ENCODE data around the gene SLN.

Gene SLN

DNA sequence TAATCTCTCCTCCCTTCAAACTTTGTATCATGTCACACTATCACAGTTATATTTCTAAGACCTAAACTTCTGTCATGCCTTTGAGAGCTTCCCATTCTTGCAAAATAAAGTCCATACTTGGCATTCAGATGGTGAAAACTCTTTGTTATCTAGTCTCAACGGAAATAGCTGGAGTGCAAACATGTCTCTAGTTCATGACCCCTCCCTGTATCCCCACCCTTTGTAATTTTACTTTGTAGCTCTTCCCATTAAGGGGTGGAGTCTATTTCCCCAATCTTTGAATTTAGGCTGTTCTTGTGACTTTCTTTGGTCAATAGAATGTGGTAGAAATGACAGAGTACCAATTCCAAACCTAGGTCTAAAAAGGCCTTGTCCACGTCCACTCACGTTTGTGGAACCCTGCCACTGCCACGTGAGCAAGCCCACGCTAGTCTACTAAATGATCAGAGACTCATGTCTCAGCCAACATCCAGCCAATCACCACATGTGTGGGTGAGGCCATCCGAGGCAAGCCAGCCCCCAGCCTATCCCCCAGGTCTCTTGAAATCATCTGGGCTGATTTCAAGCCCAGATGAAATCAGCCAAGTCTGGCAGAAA is 23.4 kb downstream of the SLN start:
- DNase-seq (ENCODE audit: extremely low read depth in 1 of 2, low read depth in 1 of 2): no peak

DNA sequence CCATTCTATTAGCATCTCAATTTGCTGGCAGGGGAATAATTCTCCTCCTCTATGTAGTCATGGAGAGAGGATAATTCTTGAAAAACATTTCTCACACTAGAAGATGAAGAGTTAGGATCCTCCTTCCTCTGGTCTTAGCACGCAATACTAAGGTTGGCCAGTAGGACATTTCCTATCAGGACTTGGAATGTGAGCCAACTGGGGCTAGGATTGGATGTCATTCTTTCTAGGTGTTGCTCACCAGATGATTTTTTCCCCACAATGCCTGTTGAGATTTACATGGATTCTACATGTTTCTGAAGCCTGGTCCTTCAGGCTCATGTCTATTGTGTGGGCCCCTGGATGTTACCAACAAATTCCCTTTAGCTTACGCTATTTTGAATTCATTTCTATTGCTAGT is 28.0 kb downstream of the SLN start:
- DNase-seq (ENCODE audit: extremely low read depth in 1 of 2, low read depth in 1 of 2): no peak

DNA sequence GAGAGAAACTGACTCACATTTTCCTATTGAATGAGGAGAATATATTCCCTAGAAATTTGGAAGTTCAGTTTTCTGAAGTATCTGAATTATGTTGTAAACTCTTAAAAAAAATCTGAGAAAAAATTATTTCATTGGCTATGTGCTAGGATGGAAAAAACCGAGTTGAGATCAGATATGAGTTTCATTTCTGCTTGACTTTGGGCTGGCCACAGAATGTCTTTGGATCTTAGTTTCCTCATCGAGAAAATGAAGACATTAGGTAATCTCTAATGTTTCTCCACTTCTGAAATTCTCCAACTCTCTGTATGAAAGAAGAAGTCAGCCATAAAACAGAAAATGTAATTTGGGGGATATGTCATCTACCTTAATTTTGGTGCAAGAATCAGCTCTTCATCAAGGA is 28.8 kb downstream of the SLN start:
- no peak for DNase-seq (ENCODE audit: extremely low read depth in 1 of 2, low read depth in 1 of 2)

DNA sequence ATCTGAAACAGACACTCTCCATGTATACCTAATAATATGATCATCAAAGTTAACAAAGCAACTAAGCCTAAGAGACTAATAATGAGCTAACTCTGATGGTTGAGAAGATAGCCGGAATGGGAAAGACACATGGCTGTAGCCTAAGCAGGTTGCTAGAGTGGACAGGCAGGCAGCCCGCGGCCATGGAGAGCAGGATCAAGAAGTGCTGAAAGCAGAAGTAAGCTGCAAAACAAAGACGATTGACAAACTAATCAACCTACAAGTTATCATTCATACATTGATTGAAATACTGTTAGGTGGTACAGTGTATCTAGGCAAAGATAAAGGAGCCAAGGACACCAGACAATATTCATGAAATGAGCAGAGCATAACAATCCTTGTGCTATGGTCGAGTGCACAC is 29.3 kb downstream of the SLN start:
- DNase-seq (ENCODE audit: extremely low read depth in 1 of 2, low read depth in 1 of 2): no peak

DNA sequence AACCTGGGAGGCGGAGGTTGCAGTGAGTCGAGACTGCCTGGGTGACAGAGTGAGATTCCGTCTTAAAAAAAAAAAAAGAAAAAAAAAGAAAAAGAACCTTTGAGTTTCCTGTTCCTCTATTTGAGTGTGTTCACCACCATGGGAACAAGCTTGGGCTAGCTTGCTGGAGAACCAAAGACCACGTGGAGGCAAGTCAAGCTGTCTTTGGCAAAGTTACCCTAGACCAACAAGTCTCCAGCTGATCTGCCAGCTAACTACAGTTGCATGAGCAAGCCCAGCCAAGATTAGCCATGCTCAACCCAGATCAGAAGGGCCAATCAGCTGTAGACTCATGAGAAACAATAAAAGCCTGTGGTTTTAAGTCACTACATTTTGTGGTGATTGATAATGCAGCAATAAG is 29.7 kb downstream of the SLN start:
- no peak for DNase-seq (ENCODE audit: extremely low read depth in 1 of 2, low read depth in 1 of 2)

DNA sequence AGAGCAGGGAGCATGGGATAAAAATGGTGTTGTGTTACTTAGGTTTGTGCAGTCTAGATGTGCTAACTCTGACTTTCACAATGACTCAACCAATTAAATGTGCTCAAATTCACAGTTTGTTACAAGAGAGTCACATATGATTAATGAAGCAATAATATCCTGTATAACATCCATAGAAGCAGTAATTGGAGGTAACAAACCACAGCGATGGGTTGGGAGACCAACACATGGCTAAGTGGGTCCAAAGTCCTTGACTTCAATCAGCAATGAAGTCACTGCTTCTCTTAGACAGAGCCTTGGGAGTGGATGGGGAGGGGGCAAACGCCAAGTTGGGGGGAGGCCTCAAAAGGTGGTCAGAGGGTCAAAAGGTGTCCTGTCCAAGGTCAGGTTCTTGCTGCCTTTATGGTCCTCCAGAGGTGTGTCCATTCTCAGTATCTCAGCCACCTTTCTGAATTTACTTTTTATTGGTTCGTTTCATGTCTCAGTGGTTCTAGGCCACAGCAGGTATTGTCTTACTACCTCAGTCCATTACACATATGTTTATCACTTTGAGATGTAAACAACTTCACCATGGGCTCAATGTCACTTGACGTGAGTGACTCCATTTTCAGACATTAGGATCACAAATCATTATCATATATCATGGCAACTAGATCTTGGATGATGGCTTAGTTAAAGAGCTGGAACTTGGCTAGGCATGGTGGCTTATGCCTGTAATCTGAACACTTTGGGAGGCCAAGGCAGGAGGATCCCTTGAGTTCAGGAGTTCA is 32.4 kb downstream of the SLN start:
- DNase-seq (ENCODE audit: extremely low read depth in 1 of 2, low read depth in 1 of 2): no peak

DNA sequence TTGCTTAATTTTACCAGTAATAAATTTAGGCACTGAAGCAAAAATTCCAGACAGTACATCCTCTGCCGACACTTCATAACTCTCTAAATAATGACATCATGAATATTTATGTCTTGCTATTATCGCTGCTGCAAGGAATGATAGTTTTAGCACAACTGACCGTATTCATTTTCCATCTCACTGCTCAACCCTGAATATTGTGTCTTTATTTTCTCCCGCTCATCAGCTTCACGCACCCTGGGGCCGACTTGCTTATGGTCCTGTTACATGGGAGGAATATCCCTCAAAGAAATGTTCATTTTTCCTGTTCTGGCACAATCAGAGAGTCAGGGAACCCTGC is 33.3 kb downstream of the SLN start:
- no peak for DNase-seq (ENCODE audit: extremely low read depth in 1 of 2, low read depth in 1 of 2)

DNA sequence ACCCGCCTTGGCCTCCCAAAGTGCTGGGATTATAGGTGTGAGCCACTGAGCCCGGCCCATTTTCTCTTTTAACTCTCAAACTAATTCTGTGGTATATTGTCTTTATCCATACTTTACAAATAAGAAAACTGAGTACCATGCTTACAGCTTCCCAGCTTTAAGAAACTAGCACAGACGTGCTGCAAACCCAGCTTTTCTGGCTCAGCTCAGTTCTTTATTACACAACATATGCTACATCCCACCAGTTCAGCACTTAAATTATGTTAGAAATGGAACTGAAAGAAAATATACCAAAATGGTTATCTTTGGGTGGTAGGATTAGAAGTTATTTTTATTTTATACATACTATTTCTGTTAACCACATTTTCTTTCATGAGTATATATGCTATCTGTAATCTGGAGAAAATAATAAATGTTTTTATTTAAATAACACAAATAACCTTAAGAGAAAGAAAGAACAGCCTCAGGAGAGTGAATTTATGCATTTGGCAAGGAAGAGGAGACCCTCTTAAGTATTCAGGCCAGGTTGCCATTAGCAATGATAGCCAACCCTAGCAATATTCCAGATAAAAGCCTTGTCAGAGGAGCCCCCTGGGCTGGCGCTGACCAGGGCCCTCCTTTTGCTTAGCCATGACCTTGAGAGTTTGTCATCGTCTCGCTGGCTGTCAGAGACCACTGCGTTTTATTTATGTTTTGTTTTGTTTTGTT is 33.8 kb downstream of the SLN start:
- no peak for DNase-seq (ENCODE audit: extremely low read depth in 1 of 2, low read depth in 1 of 2)

DNA sequence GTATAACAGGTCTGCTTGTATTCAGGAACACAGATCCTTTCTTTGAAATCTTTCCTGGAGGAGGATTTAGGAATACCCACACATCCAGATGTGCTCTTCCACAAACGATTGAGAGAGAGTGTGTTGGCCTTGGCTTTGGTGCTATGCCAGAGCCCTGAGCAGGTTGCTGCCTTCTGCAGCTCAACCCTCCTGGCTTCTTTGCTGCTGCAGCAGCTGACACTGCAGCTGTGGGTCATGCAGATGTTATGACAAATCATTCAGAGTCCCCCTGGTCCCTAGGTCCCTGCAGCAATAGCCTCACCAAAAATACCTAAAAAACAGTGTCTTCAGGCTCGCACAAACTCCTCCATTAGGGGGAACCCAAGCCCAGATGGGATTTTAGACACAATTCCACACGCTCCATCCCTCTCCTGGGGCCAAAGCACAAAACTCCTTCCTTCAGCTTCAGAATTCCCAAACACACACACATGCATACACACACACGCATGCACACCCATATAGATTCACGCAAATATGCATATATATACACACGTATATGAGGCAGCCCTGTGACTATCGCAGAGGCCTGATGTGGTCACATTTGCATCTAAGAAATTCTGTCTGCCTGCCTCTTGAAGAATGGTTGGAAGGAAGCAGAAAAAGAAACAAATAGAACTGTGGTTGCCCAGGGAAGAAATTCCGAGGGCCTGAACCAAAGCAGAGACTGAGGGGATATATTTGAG is 35.4 kb downstream of the SLN start:
- no peak for DNase-seq (ENCODE audit: extremely low read depth in 1 of 2, low read depth in 1 of 2)

DNA sequence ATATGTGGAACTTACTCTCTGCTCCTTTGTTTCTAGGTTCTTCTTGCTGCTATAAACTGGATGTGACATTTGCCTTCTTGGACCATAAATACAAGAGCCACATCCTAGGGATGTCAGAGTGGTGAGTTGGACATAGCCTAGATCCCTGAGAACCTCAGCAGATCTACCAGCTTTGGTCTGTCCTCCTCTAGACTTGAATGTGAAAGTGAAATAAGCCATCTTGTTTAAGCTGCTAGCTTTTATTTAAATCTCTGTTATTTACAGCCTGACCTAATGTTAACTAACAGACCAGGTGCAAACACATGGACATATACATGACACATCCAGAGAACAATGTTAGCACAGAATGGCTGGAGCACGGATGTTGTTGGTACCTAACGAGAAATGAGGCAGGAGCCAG is 36.0 kb downstream of the SLN start:
- no peak for DNase-seq (ENCODE audit: extremely low read depth in 1 of 2, low read depth in 1 of 2)

DNA sequence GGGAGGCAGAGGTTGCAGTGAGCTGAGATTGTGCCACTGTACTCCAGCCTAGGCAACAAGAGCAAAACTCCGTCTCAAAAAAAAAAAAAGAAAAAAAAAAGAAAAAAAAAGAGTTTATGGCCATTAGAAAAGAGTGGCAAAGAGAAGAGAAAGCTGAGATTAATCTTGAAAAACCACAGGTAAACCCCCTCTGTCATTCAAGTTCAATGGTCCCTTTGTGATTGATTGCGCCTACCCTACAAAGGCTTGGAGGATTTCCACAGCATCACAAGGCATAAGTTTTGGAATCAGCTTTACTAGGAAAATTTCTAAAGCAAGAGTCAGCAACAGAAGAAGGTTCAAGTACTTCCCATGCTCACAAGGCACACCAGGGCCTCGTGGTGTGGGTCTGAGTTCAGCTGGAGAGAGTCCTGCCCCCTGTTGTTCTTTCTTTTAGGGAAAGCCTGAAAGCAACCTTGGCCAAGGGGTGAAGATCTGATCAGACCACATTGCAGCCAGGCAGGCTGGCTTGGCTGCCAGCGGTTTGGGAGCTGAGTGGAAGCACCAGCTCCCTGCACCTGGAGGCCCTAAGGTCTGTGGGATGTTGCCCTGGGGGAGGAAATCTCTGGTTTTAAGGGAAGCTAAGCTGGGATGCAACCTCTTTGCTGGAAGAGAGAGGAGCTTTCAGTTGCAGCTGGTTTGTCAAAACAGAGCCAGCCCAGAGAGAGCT is 41.8 kb downstream of the SLN start:
- DNase-seq (ENCODE audit: extremely low read depth in 1 of 2, low read depth in 1 of 2): no peak

DNA sequence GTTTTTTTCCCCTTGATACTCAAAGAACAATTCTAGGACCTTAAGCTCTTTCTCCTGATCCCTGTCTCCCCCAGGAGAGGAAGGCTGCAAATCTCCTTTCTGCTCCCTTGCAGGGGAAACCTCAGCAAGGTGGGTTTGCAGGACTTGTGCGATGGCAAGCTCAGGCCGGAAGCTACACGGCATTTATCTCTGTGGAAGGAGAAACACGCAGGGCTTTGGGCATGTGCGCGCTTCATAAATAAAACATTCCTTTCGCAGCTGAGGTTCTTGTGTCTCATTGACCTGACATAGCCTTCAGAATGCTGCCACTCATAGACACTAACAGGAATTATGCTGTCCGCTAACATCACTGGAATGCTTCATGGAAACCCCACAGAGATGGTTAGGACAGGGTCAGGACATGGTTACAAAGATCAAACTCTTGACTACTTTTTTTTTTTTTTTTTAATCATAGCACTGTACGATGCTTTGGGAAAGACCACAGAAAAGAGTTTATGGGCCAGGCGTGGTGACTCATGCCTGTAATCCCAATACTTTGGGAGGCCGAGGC is 42.6 kb downstream of the SLN start:
- no peak for DNase-seq (ENCODE audit: extremely low read depth in 1 of 2, low read depth in 1 of 2)

DNA sequence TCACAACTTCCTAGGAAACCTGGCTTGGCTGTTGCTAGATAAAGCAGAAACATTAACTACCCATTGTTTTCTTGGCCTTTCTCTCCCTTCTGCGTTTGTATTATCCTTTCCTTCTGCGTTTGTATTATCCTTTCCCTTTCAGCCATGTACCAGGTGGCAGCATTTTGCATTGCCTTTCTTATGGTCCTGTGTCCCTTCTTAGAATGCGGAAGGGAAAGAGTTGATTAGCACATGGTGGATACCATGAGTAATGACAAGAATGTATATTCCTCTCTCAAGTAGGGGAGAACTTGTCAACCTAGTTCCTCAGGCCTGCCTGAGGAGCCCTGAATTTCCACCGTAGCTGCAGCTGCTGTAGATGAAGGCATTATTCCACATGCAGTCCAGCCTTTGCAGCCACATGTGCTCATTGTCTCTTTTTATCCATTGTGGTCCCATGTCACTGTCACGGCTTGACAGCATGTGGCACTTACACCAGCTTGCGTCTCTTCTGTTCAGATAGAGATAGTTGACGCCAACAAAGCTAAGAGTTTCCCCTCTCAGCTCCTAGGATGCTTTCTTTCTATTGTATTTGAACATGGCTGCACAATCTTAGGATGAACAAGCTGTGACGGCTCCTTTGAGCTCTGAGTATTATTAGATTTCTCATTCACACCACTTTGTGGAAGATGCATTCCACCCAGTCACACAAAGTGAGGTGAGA is 44.8 kb downstream of the SLN start:
- DNase-seq (ENCODE audit: extremely low read depth in 1 of 2, low read depth in 1 of 2): no peak

DNA sequence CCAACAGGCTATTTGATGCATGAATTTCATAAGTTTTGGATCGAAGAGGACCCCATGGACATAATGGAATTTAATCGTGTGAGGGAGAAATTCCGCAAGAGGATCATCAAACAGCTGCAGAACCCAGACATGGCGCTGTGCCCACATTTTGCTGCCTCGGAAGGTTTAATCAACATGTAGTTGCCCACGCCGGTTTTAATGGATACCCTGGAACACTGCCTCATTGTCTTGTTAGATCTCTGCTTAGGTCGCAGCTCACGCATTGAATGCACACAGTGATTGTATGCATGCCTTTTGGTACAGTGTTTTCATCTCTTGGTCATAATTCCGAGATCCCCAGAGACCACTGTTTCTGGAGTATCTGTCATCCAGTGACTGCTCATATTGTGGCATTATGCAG is 46.8 kb downstream of the SLN start:
- no peak for DNase-seq (ENCODE audit: extremely low read depth in 1 of 2, low read depth in 1 of 2)

DNA sequence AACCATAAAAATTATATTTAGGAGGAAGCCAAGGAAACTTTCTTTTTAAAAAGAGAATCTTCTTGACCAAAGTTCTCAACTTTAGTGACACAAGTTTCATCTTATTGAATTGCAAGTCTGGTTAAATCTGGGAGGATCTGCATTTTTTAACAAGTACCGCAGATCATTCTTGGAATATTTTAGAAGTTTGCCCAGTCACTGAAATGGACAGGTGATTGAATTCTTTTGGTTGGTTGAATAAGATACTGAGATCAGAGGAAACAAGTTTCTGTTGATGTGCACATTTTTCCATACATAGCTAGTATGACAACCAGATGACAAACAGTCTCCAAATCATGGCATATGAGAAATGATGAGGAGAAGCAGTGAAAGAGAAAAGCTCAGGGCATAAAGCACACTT is 50.2 kb downstream of the SLN start:
- no peak for DNase-seq (ENCODE audit: extremely low read depth in 1 of 2, low read depth in 1 of 2)

DNA sequence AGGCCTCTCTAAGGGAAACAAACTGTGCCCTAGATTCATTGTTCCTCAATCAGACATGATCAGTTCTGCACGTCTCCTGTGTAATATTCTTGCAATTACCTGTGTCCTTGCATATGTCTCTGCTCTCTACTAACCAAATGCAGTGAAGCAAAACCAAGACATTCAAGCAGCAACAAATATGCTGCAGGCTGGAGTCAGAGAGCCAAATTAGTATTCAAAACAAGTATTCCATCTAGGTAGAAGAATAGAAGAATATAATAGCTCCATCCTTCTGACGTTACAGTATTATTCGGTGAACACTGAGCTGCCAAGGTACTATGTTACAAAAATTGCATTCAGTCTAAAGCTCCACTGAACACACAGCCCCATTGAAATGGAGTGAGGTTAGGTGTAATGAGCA is 51.8 kb downstream of the SLN start:
- no peak for DNase-seq (ENCODE audit: extremely low read depth in 1 of 2, low read depth in 1 of 2)

DNA sequence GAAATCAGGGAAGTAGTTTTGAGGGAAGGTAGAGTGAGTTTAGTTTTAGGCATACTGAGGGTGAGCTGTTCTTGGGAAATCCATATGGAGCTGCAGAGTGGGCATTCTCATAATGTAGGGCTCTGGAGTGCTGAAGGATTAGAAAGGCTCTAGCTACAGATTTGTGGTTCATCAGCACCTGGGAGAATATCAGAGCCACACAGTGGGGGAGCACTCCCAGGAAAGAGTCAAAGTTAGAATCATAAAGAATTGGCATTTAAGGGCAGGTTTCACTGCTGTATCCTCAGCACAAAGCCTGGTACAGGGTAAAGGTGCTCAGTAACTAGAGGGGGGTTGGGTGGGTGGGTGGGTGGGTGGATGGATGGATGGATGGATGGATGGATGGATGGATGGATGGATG is 52.5 kb downstream of the SLN start:
- DNase-seq (ENCODE audit: extremely low read depth in 1 of 2, low read depth in 1 of 2): no peak

Measured in stimulated activated CD8-positive, alpha-beta memory T cell treated with anti-CD3 and anti-CD28 coated beads, Interleukin-7, amount 100 ng/mL, for 48 hours (primary cell).